ENCODE data around the gene MAP7. TPM values are rescaled to one million over a fixed set of nuclear protein-coding genes. Genes with fewer than 3 reads are reported as not detected.

Gene MAP7
- total and polyA plus RNA-seq, 9 of the 15 experiments (the other 6 are each of a cell fraction or from before 2014, with no cell fraction given), result 0.76 to 7.7 (median 3.9) TPM

DNA sequence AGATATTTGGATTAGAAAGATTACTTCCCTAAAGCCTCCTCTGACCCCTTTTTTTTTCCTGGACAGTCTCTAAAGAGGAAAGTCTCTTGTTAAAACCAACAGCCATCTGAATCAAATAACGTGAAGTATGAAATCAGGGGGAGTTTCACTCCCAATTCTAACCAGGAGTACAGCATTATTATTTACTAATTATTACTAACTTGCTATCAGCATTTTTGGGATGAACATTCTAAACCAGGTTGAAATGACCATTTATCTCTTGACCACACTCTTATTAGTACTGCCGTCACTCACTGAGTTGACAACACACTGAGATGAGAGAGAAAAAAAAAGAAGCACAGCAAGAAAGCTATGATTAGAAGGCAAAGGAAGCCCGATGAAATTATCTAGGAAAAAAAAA, 146.2 kb downstream of the MAP7 start (continued):
- TF ChIP-seq, protein P1, sequence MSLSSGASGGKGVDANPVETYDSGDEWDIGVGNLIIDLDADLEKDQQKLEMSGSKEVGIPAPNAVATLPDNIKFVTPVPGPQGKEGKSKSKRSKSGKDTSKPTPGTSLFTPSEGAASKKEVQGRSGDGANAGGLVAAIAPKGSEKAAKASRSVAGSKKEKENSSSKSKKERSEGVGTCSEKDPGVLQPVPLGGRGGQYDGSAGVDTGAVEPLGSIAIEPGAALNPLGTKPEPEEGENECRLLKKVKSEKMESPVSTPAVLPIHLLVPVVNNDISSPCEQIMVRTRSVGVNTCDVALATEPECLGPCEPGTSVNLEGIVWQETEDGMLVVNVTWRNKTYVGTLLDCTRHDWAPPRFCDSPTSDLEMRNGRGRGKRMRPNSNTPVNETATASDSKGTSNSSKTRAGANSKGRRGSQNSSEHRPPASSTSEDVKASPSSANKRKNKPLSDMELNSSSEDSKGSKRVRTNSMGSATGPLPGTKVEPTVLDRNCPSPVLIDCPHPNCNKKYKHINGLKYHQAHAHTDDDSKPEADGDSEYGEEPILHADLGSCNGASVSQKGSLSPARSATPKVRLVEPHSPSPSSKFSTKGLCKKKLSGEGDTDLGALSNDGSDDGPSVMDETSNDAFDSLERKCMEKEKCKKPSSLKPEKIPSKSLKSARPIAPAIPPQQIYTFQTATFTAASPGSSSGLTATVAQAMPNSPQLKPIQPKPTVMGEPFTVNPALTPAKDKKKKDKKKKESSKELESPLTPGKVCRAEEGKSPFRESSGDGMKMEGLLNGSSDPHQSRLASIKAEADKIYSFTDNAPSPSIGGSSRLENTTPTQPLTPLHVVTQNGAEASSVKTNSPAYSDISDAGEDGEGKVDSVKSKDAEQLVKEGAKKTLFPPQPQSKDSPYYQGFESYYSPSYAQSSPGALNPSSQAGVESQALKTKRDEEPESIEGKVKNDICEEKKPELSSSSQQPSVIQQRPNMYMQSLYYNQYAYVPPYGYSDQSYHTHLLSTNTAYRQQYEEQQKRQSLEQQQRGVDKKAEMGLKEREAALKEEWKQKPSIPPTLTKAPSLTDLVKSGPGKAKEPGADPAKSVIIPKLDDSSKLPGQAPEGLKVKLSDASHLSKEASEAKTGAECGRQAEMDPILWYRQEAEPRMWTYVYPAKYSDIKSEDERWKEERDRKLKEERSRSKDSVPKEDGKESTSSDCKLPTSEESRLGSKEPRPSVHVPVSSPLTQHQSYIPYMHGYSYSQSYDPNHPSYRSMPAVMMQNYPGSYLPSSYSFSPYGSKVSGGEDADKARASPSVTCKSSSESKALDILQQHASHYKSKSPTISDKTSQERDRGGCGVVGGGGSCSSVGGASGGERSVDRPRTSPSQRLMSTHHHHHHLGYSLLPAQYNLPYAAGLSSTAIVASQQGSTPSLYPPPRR (CRISPR knock-in tag; IDR thresholded peaks at IDR 0.05; ENCODE audit: borderline replicate concordance), result no peak
- TF ChIP-seq MEF2D (tag; conservative IDR thresholded peaks at IDR 0.05; ENCODE audit: low read depth), result no peak
- peak; percentile 76 for TF ChIP-seq DACH1 (IDR thresholded peaks at IDR 0.05; ENCODE audit: partially characterized antibody)
- peak; percentile 28 for TF ChIP-seq HDAC3 (IDR thresholded peaks at IDR 0.05; ENCODE audit: borderline replicate concordance, partially characterized antibody)
- TF ChIP-seq RBM34 (IDR thresholded peaks at IDR 0.05; ENCODE audit: borderline replicate concordance, insufficient read depth, low read length), result no peak
- TF ChIP-seq ZNF589 (CRISPR knock-in tag; IDR thresholded peaks at IDR 0.05; ENCODE audit: low read depth), result peak; percentile 74
- TF ChIP-seq MCM5 (IDR thresholded peaks at IDR 0.05; ENCODE audit: low read depth), result no peak
- TF ChIP-seq NR3C1 (CRISPR knock-in tag; IDR thresholded peaks at IDR 0.05), result no peak
- TF ChIP-seq CXXC5 (CRISPR knock-in tag; IDR thresholded peaks at IDR 0.05), result peak; percentile 40; the same call in 1 of the 2 replicates
- no peak for TF ChIP-seq ZNF232 (CRISPR knock-in tag; IDR thresholded peaks at IDR 0.05)
- TF ChIP-seq CHD2 (IDR thresholded peaks at IDR 0.05; ENCODE audit: low read depth, low read length), result no peak
- TF ChIP-seq, protein P2, sequence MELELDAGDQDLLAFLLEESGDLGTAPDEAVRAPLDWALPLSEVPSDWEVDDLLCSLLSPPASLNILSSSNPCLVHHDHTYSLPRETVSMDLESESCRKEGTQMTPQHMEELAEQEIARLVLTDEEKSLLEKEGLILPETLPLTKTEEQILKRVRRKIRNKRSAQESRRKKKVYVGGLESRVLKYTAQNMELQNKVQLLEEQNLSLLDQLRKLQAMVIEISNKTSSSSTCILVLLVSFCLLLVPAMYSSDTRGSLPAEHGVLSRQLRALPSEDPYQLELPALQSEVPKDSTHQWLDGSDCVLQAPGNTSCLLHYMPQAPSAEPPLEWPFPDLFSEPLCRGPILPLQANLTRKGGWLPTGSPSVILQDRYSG (tag; conservative IDR thresholded peaks at IDR 0.05; ENCODE audit: low read depth), result peak; percentile 53; the same call in 1 of the 2 replicates
- TF ChIP-seq, protein P3, sequence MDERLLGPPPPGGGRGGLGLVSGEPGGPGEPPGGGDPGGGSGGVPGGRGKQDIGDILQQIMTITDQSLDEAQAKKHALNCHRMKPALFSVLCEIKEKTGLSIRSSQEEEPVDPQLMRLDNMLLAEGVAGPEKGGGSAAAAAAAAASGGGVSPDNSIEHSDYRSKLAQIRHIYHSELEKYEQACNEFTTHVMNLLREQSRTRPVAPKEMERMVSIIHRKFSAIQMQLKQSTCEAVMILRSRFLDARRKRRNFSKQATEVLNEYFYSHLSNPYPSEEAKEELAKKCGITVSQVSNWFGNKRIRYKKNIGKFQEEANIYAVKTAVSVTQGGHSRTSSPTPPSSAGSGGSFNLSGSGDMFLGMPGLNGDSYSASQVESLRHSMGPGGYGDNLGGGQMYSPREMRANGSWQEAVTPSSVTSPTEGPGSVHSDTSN (CRISPR knock-in tag; IDR thresholded peaks at IDR 0.05; ENCODE audit: low read depth), result no peak
- TF ChIP-seq, protein P3 (tag; conservative IDR thresholded peaks at IDR 0.05; ENCODE audit: low read depth), result peak; percentile 63
- no peak for TF ChIP-seq ZNF347 (CRISPR knock-in tag; IDR thresholded peaks at IDR 0.05; ENCODE audit: low read depth)
- TF ChIP-seq RFX5 (IDR thresholded peaks at IDR 0.05; ENCODE audit: low read depth, low read length), result no peak
- TF ChIP-seq, protein P4, sequence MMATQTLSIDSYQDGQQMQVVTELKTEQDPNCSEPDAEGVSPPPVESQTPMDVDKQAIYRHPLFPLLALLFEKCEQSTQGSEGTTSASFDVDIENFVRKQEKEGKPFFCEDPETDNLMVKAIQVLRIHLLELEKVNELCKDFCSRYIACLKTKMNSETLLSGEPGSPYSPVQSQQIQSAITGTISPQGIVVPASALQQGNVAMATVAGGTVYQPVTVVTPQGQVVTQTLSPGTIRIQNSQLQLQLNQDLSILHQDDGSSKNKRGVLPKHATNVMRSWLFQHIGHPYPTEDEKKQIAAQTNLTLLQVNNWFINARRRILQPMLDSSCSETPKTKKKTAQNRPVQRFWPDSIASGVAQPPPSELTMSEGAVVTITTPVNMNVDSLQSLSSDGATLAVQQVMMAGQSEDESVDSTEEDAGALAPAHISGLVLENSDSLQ (IDR thresholded peaks at IDR 0.05), result peak; percentile 73
- no peak; the same call in 1 of the 2 replicates for TF ChIP-seq FOXJ2 (tag; IDR thresholded peaks at IDR 0.05)
